Measurements from ENCODE around the gene FUT7.

- TF ChIP-seq POLR2A (IDR thresholded peaks at IDR 0.05), result no peak
- no peak for TF ChIP-seq CTCF (IDR thresholded peaks at IDR 0.05)
Observed at GRCh38 chr9:137017071-137017470, 14.8 kb downstream of the FUT7 start.
